ENCODE data around the gene LFNG.
A peak's percentile ranks its signal among the peaks of the same experiment; 100 is the strongest.

LFNG gene

GRCh38 chr7:2520131-2520760 is 672 bp downstream of the LFNG start:
- no peak for DNase-seq

DNA sequence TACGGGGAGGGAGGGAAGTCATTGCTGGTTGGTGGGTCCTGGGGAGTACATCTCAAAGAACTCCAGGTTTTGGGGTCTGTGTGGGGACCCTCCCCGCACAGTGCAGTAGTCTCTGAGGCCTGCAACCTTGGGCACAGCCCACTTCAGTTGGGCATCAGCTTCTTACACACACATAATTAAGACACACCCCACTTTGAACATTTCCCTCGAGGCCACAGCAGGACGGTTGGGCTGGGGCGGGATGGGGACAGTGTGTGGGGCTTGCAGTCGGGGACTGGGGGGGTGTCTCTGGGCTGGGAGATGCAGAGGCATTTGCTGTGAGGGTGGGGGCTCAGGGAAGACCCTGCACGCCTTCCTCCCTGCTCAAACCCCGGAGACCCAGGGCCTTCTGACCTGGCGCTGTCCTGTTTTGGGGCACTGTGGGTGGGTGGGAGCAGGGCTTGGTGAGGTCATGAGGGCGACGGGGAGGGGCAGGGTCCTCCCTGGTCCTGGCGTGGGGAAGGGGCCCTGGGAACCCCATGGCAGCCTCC is 1.3 kb downstream of the LFNG start:
- no peak for DNase-seq

- no peak for DNase-seq
Observed at GRCh38 chr7:2521341-2521745, 1.8 kb downstream of the LFNG start.

GRCh38 chr7:2521952-2522591 is 2.5 kb downstream of the LFNG start:
- DNase-seq = no peak

DNA sequence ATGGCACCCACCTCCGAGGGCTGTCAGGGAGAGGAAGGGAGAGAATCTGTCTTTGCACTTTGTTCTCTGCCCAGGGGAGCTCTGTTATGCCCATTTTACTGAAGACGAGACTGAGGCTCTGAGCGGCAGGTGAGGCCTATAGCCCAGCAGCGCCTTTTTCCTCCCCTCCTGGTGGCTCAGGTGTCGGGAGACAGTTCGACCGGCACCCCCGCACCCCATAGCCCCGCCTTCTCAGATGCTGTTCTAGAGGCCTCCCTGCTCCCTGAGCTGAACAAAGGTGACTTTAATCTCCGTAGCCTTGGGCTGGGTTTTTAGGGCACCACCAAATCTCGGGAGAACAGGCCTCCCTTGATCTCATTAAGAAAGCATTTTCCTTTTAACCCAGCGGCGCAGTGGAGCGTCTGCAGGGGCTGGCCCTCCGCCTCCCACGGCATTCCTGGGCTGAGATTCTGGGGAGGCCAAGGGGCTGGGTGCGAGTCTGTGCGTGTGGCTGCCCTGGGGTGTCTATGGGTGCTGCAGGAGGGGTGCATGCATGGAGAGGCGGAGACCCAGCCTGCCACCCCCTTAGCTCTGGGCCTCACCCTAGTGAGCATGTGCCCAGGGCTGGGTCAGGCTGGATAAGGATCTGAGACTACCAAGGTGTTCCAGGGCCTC is 3.3 kb downstream of the LFNG start:
- DNase-seq = no peak

- DNase-seq = peak; percentile 86
Observed at GRCh38 chr7:2523461-2523936, 3.9 kb downstream of the LFNG start.

DNA sequence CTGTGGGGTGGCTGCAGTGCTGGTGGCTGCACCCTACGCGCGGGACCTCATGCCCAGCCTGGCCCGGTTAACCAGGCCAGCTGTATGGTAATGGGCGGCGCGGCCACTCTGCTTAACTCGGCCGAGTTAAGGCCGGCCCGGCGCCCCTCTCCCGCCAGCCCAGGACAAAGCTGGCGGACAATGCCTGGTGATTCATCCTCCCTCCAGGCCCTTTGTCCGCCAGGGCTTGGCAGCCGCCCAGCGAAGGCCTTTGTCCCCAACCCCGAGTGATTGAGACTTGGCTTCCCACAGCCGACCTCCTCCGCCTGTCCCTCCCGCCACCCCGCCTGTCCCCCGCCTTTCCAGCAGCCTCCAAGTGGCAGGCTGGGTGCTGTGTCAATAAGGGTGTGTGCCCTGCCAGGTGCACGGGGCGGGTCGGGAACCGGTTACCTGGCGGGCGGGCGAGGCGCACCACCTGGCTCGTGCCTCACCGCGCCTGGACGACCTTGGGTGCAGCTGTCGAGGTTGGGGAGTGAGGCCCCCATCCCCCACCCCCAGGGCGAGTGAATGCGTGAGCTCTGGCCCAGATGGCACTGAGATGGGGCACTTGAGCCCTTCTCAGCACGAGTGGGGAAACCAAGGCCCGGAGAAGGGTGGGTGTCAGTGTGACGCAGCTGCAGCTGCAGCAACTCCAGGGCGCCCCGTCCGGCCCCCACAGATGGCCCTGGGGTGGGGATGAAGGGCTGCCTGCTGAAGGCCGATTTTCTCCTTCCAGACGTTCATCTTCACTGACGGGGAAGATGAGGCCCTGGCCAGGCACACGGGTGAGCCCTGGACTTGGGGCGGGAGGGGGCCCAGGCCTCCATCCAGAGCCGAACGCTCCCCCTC is 4.6 kb downstream of the LFNG start:
- DNase-seq = peak; percentile 95

DNA sequence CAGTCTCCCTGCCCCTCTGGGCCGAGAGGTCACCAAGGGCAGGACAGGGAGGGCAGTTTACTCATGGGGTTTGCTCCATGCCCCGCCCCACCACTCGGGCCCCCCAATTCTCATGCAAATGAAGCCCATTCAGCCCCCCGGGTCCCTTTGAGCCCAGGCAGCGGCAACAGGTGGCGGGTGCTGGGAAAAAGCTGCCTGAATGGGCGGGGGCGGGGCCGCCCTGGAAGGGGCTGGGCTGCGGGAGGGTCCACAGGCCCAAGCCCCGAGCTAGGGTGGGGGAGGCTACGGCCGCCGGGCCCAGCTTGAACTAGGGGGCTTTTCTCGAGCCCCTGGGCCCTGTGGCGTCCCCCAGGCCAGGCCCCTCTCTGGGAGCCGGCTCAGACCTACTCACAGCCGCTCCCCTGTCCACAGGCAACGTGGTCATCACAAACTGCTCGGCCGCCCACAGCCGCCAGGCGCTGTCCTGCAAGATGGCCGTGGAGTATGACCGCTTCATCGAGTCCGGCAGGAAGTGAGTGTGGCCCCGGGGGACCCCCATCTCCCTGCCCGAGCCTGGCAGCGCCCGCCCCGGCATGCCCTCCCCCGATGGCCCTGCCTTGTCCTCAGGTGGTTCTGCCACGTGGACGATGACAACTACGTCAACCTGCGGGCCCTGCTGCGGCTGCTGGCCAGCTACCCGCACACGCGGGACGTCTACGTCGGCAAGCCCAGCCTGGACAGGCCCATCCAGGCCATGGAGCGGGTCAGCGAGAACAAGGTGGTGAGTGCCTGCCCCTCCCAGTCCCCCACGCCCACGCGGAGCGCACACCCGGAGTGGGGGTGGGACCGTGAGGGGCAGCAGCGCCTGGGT is 5.5 kb downstream of the LFNG start:
- no peak for DNase-seq

DNA sequence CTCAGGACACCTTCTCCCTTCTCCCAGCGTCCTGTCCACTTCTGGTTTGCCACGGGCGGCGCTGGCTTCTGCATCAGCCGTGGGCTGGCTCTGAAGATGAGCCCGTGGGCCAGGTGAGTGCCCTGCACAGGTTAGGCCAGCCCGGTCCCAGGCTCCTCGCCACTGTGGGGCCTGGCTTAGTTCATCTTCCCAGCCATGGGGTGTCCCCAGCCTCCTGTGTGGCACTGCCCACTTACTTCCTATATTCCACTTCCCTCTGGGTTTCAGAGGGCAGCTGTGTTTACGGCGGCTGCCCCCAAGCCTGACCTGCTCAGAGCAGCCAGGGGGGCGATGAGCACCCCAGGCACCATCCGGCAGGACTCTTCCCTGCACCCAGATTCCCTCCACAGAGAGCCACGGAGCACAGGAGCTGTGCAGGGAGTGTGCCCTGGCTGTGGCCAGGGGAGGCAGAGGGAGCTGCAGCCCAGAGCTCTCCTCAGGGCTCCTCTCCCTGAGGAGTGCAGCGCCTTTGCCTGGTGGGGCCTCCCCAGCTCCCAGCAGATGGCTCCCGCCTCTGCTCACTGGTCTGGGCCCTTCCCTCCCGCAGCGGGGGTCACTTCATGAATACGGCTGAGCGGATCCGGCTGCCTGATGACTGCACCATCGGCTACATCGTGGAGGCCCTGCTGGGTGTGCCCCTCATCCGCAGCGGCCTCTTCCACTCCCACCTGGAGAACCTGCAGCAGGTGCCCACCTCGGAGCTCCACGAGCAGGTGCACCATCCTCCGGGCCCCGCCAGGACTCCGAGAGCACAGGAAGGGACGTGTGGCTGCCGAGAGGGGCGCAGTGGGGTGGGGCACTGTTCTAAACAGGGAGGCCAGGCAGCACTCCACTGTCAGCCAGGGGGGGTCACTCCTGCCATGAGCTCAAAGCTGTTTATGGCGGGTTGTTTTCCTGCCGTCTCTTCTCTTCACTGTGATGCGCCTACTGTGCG is 6.4 kb downstream of the LFNG start:
- peak; percentile 15 for DNase-seq

DNA sequence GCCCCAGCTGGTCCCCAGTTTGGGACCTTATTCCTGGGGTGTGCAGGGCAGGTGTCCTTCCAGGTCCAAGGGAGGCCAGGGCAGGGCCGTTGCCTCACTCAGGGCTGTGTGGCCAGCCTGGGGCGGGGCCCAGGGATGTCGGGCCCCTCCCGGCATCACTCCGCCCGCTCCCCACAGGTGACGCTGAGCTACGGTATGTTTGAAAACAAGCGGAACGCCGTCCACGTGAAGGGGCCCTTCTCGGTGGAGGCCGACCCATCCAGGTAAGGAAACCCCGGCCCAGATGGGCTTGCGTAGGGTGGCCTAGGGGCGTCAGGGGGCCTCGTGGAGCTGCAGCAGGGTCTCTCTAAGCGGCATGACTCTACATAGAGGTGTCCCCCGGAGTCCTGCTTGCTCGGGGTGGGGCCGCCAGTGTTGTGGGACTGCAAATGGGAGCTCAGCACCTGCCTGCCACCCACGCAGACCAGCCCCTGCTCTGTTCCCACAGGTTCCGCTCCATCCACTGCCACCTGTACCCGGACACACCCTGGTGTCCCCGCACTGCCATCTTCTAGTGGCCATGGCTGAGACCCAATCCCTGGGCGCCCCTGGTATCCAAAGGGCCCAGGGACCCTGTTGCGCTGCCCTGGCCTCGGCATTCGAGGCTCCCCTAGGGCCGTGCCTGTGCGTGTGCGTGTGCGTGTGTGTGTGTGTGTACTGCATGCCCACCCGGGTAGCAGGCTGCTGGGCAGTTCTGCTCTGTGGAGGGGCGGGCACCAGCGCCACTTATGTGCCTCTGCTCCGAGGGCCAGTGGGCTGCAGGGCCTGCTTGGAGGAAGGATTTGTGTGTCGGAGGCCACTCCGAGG is 7.3 kb downstream of the LFNG start:
- no peak for DNase-seq

GRCh38 chr7:2527505-2528467 is 8.2 kb downstream of the LFNG start:
- DNase-seq = no peak

- no peak for DNase-seq
Observed at GRCh38 chr7:2528481-2529095, 9.0 kb downstream of the LFNG start.

DNA sequence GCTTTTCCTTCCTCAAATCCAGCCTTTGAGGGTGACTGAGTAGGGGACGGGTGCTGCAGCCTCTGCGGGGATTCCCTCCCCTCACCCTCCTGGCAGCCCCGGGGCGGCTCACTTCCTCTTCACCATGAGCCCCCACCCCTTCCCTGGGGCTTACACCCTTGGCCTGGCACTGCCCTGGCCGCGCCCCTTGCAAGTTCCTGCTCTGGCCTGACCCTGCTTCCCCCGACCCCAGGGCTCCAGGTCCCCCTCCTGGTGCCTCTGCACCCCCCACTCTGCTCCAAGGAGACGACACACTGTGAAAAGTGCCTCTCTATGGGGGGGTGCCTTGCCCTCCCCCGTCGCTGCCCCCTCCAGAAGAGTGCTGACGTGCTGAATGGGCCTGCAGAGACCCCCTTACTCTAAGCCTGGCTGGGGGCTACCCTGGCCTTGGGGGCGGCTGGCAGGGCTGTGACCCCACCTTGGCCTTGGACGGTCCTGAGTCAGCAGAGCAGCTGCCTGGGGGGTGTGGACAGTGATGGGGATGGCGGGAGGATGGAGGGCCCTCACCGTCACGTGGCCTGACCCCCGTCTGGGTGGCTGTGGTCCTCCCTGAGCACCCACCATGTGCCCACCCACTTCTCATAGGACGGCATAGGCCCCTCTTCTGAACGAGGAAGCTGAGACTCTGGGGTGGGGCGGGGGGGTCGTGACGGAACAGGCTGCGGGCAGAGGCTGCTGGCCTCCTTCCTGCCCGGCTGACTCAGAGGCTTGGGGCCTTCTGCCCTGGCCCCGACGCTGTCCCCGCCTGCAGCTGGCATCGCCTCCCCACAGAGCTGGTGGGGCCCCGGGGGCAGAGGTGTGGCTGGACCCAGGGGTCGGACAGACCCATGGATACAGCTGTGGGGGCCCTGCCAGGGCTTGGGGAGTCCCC is 9.8 kb downstream of the LFNG start:
- DNase-seq = no peak

DNA sequence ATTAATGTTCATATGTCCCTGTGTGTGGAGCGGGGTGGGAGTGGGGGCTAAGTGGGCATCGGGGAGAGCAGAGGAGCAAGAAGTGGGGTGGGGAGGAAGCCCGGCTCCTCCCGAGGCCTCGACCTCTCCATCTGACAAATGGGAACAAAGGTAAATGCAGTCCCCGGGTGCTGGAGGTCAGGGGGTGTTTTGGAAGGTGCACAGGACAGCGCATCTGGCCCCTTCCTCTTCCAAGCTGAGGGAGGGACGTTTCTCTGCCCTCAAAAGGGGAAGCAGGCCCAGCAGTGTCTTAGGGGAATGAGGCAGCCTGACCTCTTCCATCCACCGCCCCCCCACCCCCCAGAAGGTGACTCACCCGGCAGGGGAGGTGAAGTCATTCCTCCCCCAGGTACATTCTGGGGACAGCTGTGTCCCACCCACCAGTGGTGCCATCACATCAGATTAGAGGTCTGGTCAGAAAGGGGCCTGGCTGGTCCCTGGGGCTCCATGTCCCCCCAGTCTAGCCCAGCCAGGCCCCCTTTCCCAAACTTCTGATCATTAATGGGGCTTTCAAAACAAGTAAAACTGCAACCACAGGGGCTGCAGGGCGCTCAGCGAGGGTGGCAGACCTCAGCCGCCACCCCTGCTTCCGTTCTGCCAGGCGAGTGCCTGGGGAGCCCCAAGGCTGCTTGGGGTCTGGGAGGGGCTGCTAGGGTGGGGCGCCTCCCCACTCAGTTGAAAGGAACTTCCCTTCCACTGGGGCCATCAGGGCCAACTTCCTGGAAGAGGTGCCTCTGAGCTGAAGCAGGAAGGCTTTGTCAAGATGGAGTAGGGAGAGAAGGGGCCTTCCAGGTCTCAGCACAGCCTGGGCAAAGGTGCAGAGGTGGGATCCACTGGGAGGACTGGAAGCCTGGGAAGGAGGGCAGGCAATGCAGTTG is 10.8 kb downstream of the LFNG start:
- no peak for DNase-seq

GRCh38 chr7:2530994-2531795 is 11.6 kb downstream of the LFNG start:
- DNase-seq = peak; percentile 19

Measured in NCI-H1105 treated with DMSO at 0.1 percent for 48 hours (cell line).